GM12865 (cell line): ENCODE measurements around the gene COX6A2.
"Not testable (repeated sequence)": the region's sequence is repeated elsewhere in the genome, so short reads cannot be mapped to it uniquely, and the experiment has no call there.

Experiments used
- DNase-seq: peaks from one replicate; pipeline ENCODE4 v3.0.0; 2010; ENCODE audit warnings: low read depth
- H3K4me3 ChIP-seq: 2 replicates; pipeline ENCODE4 v1.5.1; 2011; ENCODE audit warnings: mild to moderate bottlenecking, low read depth, low read length, control low read depth
- CTCF ChIP-seq: IDR thresholded peaks from 2 replicates; pipeline ENCODE4 v1.5.1; 2011; ENCODE audit warnings: low read length, control low read depth, low read depth, inconsistent platforms; ENCODE audit not compliant: insufficient read depth; ENCODE audit errors: missing control alignments

COX6A2 gene

GRCh38 chr16:31421587-31421986, 6.6 kb downstream of the COX6A2 start:
- no peak overlapping the region for H3K4me3 ChIP-seq
- no peak for TF ChIP-seq CTCF

GRCh38 chr16:31420037-31420436, 8.1 kb downstream of the COX6A2 start:
- no peak for TF ChIP-seq CTCF
- no peak overlapping the region for H3K4me3 ChIP-seq
- peak; percentile 7 for DNase-seq

More at GRCh38 chr16:31421587-31421986, 6.6 kb downstream of the COX6A2 start:
- peak; percentile 64 for DNase-seq

GRCh38 chr16:31417916-31418315, 10.2 kb downstream of the COX6A2 start:
- H3K4me3 ChIP-seq: no peak overlapping the region
- DNase-seq: no peak
- no peak for TF ChIP-seq CTCF

GRCh38 chr16:31417036-31417435, 11.1 kb downstream of the COX6A2 start:
- H3K4me3 ChIP-seq, DNase-seq: not testable (repeated sequence)

DNA sequence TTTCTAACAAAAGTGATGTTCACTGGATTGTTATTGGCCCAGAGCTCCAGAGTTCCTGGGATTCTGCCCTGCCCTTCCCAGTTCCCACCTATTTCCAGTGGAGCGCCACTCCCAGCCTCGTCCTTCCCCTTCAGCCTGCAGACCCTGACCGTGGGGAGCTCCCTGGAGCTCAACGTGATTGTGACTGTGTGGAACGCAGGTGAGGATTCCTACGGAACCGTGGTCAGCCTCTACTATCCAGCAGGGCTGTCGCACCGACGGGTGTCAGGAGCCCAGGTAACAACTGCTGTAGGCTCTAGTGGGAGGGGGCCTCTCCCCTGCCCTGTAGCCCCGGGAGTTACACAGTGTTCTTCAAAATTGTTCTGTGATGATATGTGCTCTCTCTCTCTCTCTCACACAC, 11.8 kb downstream of the COX6A2 start:
- TF ChIP-seq CTCF: no peak
- H3K4me3 ChIP-seq: no peak overlapping the region
- no peak for DNase-seq

GRCh38 chr16:31414706-31415105, 13.5 kb downstream of the COX6A2 start:
- DNase-seq: no peak
- H3K4me3 ChIP-seq: no peak overlapping the region
- no peak for TF ChIP-seq CTCF

- H3K4me3 ChIP-seq: no peak overlapping the region
- no peak for DNase-seq
- no peak for TF ChIP-seq CTCF
Measured at GRCh38 chr16:31413943-31414342, 14.2 kb downstream of the COX6A2 start.

DNA sequence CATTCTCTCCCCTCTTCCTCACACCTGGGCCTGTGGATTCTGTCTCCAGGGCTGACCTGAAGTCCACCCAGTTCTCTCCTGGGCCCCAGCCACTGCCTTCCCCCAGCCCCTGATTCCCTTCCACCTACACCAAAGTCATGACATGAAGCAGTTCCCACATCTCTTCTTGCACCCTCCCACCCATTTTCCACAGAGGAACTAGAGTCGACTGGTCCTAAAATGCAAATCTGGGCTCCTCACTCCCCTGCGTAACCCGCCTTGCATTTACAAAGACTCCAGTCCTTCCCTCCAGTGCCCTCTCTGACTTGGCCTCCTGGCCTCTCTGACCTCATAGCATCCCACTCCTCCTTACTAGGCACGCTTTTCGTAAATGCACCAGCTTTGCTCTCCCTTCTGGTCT, 14.8 kb downstream of the COX6A2 start:
- no peak for TF ChIP-seq CTCF
- no peak for DNase-seq
- H3K4me3 ChIP-seq: no peak overlapping the region
